Thoracic aorta (tissue), 2 donors: ENCODE measurements around the gene EYA3. TPM values are rescaled to one million over a fixed set of nuclear protein-coding genes. Genes with fewer than 3 reads are reported as not detected.
"Not testable (repeated sequence)": the region's sequence is repeated elsewhere in the genome, so short reads cannot be mapped to it uniquely, and the experiment has no call there.

Experiments
- ATAC-seq: fragments of 150-250 bp; one replicate; pipeline ENCODE4 v1.8.0; 2017; ENCODE audit warnings: low read depth; ENCODE audit not compliant: insufficient number of reproducible peaks, low FRiP score
- DNase-seq: peaks from one replicate; pipeline ENCODE4 v3.0.0-alpha.2; 2020; ENCODE audit warnings: low spot score
- H3K27ac ChIP-seq, 2 donors: fragments of 200-600 bp; sonication (generic); 1 replicate in 1 of 2; 2 replicates in 1 of 2; pipeline ENCODE4 v1.5.1; 2016; ENCODE audit warnings: mild to moderate bottlenecking in 2 of 2, moderate library complexity in 2 of 2
- H3K27me3 ChIP-seq: fragments of 200-600 bp; sonication (generic); replicated peaks from 2 replicates; pipeline ENCODE4 v1.6.0; 2016; ENCODE audit warnings: mild to moderate bottlenecking; ENCODE audit not compliant: insufficient read depth
- H3K36me3 ChIP-seq: fragments of 200-600 bp; sonication (generic); one replicate; pipeline ENCODE4 v1.5.1; 2016
- H3K4me1 ChIP-seq, 2 donors: fragments of 200-600 bp; sonication (generic); 1 replicate in 1 of 2; 2 replicates in 1 of 2; pipeline versions ENCODE4 v1.5.1 to v1.6.0; 2016; ENCODE audit warnings: low read depth in 2 of 2, mild to moderate bottlenecking in 1 of 2; ENCODE audit not compliant: control insufficient read depth in 1 of 2
- H3K4me3 ChIP-seq: fragments of 200-600 bp; sonication (generic); 2 replicates; pipeline ENCODE4 v1.5.1; 2016; ENCODE audit warnings: mild to moderate bottlenecking
- H3K9me3 ChIP-seq: fragments of 200-600 bp; sonication (generic); 2 replicates; pipeline ENCODE4 v1.5.1; 2016
- CTCF ChIP-seq: fragments of 200-600 bp; sonication (generic); IDR thresholded peaks from one replicate; pipeline ENCODE4 v1.5.1; 2019; ENCODE audit warnings: antibody characterized with exemption
- total RNA-seq, 2 donors: library from RNA; depleted of rRNA; stranded (reverse); fragments of >200 nt; gene quantifications; one replicate each; pipeline versions ENCODE4 v1.1.0 to v1.2.3, GENCODE V29; 2016

The EYA3 gene
- total RNA-seq, 2 donors from 2014 or later = 11.0 to 18.7 TPM

- Histone ChIP-seq H3K27ac (no peak overlapping the region), H3K9me3 (no peaks in the 10 kb centered on the region), H3K4me1 (no peaks in the 10 kb centered on the region), H3K36me3 (peaks cover 35% of the 10 kb centered on the region), H3K4me3 (no peak overlapping the region), H3K27me3 (no peaks in the 10 kb centered on the region)
- no peak for TF ChIP-seq CTCF
- ATAC-seq = no peak
- DNase-seq = no peak
Observed at GRCh38 chr1:28002600-28002999, 85.8 kb downstream of the EYA3 start.

- ATAC-seq = no peak
- H3K36me3 ChIP-seq = peaks cover 51% of the 10 kb centered on the region
- no peaks in the 10 kb centered on the region for H3K4me1 ChIP-seq
- no peak for DNase-seq
- H3K4me3 ChIP-seq = no peak overlapping the region
- no peak for TF ChIP-seq CTCF
- no peaks in the 10 kb centered on the region for H3K9me3 ChIP-seq
- H3K27ac ChIP-seq = no peak overlapping the region
- no peaks in the 10 kb centered on the region for H3K27me3 ChIP-seq
Observed at GRCh38 chr1:27999055-27999454, 89.4 kb downstream of the EYA3 start.

- H3K36me3 ChIP-seq = peaks cover 41% of the 10 kb centered on the region
Observed at GRCh38 chr1:27994526-27994925, 93.9 kb downstream of the EYA3 start.

GRCh38 chr1:27994060-27994459, 94.3 kb downstream of the EYA3 start:
- no peak overlapping the region for H3K27ac ChIP-seq
- peaks cover 40% of the 10 kb centered on the region for H3K36me3 ChIP-seq
- no peak for TF ChIP-seq CTCF
- H3K27me3 ChIP-seq = no peaks in the 10 kb centered on the region
- H3K4me3 ChIP-seq = no peak overlapping the region
- DNase-seq (no peak), ATAC-seq (no peak)
- no peaks in the 10 kb centered on the region for H3K9me3 ChIP-seq
- no peaks in the 10 kb centered on the region for H3K4me1 ChIP-seq

More at GRCh38 chr1:27994526-27994925, 93.9 kb downstream of the EYA3 start:
- H3K27ac ChIP-seq, H3K4me3 ChIP-seq, H3K27me3 ChIP-seq, H3K9me3 ChIP-seq, H3K4me1 ChIP-seq, ATAC-seq, DNase-seq: not testable (repeated sequence)

- H3K4me3 ChIP-seq = no peak overlapping the region
- no peak for TF ChIP-seq CTCF
- no peaks in the 10 kb centered on the region for H3K27me3 ChIP-seq
- DNase-seq = no peak
- ATAC-seq = no peak
- no peak overlapping the region for H3K27ac ChIP-seq
- H3K9me3 ChIP-seq = no peaks in the 10 kb centered on the region
- H3K4me1 ChIP-seq = no peaks in the 10 kb centered on the region
- peaks cover 39% of the 10 kb centered on the region for H3K36me3 ChIP-seq
Observed at GRCh38 chr1:27993241-27993640, 95.2 kb downstream of the EYA3 start.

- Histone ChIP-seq H3K9me3 (no peaks in the 10 kb centered on the region), H3K27me3 (no peaks in the 10 kb centered on the region), H3K27ac (no peak overlapping the region), H3K4me1 (no peaks in the 10 kb centered on the region), H3K4me3 (no peak overlapping the region), H3K36me3 (peaks cover 32% of the 10 kb centered on the region)
- ATAC-seq (no peak), DNase-seq (no peak)
- TF ChIP-seq CTCF = no peak
Observed at GRCh38 chr1:27992276-27992675, 96.1 kb downstream of the EYA3 start.
